GM21367 (cell line): ENCODE results near the gene RAB4B.
"Not testable (repeated sequence)": the region's sequence is repeated elsewhere in the genome, so short reads cannot be mapped to it uniquely, and the experiment has no call there.

ENCODE experiments used
- ATAC-seq: cut with Tn5 transposase; IDR thresholded peaks from one replicate; pipeline ENCODE4 v1.9.1; 2021; ENCODE audit not compliant: unreplicated experiment

Gene RAB4B

GRCh38 chr19:40819479-40820234 is 41.6 kb downstream of the RAB4B start:
- ATAC-seq: not testable (repeated sequence)

DNA sequence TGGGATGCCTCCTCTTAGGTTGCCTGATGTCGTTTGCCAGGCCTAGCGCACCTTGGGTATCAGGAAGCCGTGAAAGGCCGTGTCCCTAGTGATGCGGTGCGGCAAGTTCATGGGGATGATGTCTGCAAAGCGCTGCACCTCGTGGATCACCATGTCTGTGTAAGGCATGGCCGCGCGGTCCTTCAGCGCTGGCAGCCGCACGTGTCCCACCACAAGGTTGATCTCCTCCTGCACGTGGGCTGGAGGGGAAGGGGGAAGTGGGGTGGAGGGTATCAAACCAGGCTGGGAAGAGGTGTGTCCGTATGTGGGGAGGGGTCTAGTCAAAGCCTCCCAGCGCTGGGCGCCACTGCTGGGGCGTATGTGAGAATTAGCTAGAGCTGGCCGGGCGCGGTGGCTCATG is 44.1 kb downstream of the RAB4B start:
- ATAC-seq: no peak

GRCh38 chr19:40822704-40823553 is 44.9 kb downstream of the RAB4B start:
- ATAC-seq: not testable (repeated sequence)

GRCh38 chr19:40824916-40825315 is 46.9 kb downstream of the RAB4B start:
- not testable (repeated sequence) for ATAC-seq

- not testable (repeated sequence) for ATAC-seq
Measured at GRCh38 chr19:40825460-40826095, 47.5 kb downstream of the RAB4B start.

DNA sequence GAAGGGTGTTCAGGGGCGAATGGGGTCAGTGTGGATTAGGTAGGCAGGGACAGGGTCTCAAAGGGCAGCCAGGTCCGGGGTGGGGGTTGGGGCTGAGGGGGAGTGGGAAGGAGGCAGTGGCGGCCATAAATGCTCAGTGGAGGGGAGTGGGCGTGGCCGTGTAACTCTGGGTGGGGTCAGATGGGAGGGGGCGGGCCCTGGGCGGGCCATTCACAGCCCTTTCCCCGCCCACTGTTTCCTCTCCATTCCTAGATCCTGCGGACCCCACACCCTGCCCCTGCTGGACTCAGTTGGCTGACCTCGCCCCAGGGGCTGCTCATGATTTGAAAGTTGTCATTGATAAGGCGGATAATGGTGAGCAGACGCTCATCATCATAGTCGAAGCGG is 48.3 kb downstream of the RAB4B start:
- ATAC-seq: not testable (repeated sequence)

GRCh38 chr19:40826699-40827385 is 48.8 kb downstream of the RAB4B start:
- ATAC-seq: not testable (repeated sequence)

DNA sequence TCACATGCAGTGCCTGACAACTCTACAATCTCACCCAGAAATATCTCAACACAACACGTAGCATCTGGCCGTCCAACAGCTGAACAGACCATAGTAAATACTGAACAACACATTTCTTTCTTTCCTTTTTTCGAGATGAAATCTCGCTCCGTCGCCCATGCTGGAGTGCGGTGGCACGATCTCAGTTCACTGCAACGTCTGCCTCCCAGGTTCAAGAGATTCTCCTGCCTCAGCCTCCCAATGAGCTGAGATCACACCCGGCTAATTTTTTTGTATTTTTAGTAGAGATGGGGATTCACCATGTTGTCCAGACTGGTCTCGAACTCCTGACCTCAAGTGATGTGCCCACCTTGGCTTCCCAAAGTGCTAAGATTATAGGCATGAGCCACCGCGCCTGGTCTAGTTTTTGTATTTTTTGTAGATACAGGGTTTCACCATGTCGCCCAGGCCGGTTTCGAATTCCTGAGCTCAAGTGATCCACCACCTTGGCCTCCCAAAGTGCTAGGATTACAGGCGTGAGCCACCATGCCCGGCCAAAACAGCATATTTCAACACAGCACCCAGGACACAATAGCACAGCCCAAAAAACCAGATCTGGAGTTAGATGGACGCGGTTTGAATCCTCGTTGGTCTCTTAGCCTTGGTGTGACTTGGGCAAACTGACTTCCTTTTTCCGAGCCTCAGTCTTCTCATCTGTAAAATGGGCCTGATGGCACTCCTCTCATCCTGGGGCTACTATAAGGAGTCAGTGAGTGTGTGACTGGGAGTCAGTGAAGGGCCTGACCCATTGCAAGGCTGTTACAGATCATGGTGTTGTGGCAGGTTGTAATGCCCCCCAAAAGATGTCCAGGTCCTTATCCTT is 49.6 kb downstream of the RAB4B start:
- ATAC-seq: no peak

DNA sequence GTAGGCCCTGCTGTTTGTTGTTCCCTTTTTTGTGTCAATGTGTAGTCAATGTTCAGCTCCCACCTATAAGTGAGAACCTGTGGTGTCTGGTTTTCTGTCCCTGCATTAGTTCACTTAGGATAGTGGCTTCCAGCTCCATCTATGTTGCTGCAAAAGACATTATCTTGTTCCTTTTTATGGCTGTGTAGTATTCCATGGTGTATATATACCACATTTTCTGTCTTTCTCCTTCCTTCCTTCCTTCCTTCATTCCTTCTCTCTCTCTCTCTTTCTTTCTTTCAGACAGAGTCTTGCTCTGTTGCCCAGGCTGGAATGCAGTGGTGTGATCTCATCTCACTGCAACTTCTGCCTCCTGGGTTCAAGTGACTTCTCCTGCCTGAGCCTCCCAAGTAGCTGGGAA is 51.2 kb downstream of the RAB4B start:
- no peak for ATAC-seq

- not testable (repeated sequence) for ATAC-seq
Measured at GRCh38 chr19:40830741-40831140, 52.7 kb downstream of the RAB4B start.

GRCh38 chr19:40831502-40832430 is 53.7 kb downstream of the RAB4B start:
- ATAC-seq: no peak

- ATAC-seq: not testable (repeated sequence)
Measured at GRCh38 chr19:40832431-40832790, 54.4 kb downstream of the RAB4B start.

DNA sequence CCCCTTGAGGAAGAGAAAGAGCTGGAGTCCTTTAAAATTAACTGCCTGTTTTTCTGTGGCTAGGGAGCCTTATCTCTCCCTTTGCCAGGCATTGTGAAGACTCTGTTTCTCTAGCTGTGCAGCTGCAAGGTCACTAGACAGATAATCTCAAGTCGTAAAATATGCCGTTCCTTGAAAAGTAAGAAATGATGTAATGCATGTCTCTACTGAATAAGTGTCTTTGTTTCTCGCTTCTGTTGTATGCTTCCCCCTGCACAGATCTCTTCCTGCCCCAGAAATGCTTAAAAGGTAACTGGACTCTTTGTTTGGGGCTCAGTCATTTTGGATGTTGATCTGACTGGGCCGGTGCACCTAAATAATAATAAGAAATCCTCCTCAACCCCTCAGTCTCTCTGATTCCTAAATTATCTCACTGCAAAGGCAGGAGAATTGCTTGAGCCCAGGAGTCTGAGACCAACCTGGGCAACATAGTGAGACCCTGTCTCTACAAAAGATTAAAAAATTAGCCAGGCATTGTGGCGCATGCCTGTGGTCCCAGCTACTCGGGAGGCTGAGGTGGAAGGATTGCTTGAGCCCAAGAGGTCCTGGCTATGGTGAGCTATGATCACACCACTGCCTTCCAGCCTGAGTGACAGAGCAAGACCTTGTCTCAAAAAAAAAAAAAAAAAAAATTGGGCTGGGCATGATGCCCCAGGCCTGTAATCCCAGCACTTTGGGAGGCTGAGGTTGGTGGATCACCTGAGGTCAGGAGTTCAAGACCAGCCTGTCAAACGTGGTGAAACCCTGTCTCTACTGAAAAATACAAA is 55.9 kb downstream of the RAB4B start:
- ATAC-seq: not testable (repeated sequence)

DNA sequence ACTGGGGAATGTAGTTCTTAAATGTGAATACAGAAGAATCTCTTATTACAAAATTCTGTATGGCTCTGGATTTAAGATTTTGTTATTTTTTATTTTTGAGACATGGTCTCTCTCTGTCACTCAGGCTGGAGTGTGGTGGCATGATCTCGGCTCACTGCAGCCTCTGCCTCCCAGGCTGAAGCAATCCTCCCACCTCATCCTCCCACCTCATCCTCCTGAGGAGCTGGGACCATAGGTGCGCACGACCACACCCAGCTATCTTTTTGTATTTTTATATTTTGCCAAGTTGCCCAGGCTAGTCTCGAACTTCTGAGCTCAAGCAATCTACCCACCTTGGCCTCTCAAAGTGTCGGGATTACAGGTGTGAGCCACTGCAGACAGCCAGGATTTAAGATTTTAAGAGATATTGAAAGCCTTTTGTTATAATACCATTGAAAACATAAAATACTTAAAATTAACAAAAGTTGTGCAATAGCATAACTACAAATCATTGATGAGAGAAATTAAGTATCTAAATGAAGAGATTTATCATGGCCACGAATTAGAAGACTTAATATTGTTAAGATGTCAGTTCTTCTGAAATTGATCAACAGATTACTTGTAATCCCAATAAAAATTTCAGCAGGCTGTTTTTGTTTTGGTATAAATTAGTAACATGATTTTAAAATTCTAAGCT is 58.8 kb downstream of the RAB4B start:
- ATAC-seq: no peak

DNA sequence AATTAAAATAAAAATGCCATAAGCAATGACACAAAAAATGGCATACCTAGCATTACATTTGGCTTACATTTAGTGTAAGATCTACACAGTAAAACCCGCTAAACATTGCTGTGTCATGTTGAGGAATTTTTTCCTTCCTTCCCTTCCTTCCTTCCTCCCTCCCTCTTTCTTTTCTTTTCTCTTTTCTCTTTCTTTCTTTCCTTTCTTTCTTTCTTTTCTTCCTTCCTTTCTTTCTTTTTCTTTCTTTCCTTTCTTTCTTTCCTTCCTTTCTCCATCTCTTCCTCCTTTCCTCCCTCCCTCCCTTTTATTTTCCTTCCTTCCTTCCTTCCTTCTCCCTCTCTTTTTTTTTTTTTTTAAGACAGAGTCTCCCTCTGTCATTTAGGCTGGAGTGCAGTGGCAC is 60.4 kb downstream of the RAB4B start:
- not testable (repeated sequence) for ATAC-seq

DNA sequence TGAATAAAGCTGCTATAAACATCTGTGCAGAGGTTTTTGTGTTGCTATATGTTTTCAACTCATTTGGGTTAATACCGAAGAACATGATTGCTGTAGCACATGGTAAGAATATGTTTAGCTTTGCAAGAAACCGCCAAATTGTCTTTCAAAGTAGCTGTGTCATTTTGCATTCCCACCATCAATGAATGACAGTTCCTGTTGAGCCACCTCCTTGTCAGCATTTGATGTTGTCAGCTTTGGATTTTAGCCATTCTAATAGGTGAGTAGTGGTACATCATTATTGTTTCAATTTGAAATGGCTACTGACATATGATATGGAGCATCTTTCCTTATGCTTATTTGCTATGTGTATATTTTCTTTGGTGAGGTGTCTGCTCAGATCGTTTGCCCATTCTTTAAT is 64.0 kb downstream of the RAB4B start:
- not testable (repeated sequence) for ATAC-seq

DNA sequence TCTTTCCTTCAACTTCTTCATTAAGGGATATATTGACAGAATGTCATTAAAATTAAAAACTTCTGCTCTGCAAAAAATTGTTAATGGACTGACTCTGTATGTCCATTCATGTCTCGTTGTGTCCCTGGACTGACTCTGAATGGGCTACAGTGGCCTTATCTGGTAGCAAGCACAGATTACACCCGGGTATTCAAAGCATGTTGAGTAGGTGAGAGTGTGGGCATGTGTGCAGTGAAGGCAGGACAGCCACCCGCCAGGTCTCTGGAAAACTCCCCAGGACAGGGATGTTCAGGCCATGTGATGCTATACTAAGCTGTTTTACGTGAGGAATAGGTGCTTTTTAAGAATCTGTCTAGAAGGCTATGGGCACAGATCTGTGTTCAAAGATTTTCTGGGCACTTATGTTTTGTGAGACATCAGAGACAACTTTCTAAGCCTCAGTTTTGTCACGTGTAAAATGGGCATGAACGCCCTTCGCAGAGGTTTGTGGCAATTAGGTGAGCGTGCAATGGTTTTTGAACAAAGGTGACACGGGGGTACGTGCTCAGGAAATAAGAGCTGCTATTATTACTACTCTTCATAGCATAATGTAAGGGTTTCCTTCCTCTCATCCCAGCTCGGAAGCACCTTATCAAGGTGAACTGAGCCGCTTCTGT is 65.1 kb downstream of the RAB4B start:
- ATAC-seq: not testable (repeated sequence)
